ENCODE data around the gene FAAP20. TPM values are rescaled to one million over a fixed set of nuclear protein-coding genes. Genes with fewer than 3 reads are reported as not detected.

Gene FAAP20
- 50.6 and 65.8 TPM in 2 replicates for total RNA-seq

- TF ChIP-seq CTCF (IDR thresholded peaks at IDR 0.05; ENCODE audit: insufficient read depth, low read length, poor library complexity, severe bottlenecking): no peak
- Histone ChIP-seq H3K27me3 (ENCODE audit: control insufficient read depth, insufficient read depth, low read length) (no peaks in the 10 kb centered on the region), H3K36me3 (ENCODE audit: control insufficient read depth, insufficient read depth, low read length) (no peaks in the 10 kb centered on the region), H3K4me3 (ENCODE audit: low read depth, low read length) (peak within 1 kb of the TSS; percentile 57)
- no peak for DNase-seq (ENCODE audit: low read depth)
Observed at GRCh38 chr1:2194319-2194897, at the start of gene FAAP20. TSS of gene FAAP20 (minus strand) at chr1:2194772. CDS start at chr1:2194749, 23 bp downstream.

DNA sequence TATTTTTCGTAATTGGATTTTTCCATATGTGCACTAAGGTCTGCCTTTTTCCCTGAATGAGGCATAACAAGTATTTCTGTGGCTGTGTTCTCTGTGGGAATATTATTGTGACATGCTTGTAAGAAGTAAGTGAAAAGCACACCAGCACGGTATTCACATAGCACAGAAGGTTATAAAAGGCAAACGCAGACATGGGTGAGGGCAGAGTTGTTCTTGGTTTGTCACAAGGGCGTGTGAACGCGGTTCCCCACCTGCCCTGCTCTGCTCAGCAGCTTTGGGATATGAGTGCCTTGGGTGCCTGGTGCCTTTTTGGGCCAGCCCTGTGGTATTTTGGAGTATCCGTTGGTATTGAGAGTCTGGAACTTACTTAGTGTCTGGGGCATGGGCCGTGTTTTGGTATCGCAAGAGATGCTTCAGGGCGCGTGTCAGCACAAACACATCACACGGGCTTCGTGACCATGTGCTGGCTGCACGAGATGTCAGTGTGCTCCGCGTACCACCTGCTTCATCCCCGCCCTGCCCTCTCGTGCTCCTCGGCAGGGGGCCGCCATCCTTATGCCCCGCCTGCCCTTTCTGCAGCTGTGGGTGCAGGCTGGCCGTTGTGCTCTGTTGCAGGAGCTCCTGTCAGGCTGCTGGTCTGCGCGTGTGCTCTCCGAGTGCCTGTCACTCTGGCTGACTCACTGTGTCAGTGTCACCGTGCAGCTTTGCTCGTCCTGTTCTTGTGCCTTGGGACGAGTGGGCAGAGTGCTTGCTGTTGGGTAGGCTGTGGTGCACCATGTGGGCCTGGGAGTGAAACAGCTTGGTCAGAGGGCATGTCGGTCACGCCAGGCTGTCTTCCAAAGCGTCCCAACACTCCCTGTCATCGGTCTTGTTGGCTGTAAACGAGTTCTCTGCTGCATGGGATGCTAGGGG, 48.5 kb upstream of the FAAP20 start:
- no peak overlapping the region for H3K4me3 ChIP-seq (ENCODE audit: low read depth, low read length)
- H3K27me3 ChIP-seq (ENCODE audit: control insufficient read depth, insufficient read depth, low read length): no peaks in the 10 kb centered on the region
- H3K36me3 ChIP-seq (ENCODE audit: control insufficient read depth, insufficient read depth, low read length): peaks cover 3% of the 10 kb centered on the region
- no peak for DNase-seq (ENCODE audit: low read depth)
- no peak for TF ChIP-seq CTCF (IDR thresholded peaks at IDR 0.05; ENCODE audit: insufficient read depth, low read length, poor library complexity, severe bottlenecking)

DNA sequence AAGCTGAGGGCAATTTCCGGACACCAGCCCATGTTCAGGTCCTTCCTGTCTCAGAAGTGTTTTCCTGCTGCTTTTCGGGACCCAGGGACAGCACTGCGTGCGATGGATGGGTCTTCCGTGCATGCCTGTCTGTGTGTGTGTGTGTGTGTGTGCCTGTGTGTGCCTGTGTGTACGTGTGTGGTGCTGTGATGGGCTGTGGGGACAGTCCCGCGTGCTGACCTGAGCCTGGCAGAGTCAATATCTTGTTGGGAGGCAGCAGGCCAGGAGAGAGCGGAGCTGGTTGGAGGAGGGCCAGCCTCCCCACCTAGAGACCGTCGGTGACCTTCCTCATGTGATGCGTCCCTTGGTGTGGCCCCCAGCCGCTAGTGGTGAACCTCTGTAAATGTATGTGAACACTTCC, 47.2 kb upstream of the FAAP20 start:
- TF ChIP-seq CTCF (IDR thresholded peaks at IDR 0.05; ENCODE audit: insufficient read depth, low read length, poor library complexity, severe bottlenecking): no peak
- peaks cover 3% of the 10 kb centered on the region for H3K36me3 ChIP-seq (ENCODE audit: control insufficient read depth, insufficient read depth, low read length)

DNA sequence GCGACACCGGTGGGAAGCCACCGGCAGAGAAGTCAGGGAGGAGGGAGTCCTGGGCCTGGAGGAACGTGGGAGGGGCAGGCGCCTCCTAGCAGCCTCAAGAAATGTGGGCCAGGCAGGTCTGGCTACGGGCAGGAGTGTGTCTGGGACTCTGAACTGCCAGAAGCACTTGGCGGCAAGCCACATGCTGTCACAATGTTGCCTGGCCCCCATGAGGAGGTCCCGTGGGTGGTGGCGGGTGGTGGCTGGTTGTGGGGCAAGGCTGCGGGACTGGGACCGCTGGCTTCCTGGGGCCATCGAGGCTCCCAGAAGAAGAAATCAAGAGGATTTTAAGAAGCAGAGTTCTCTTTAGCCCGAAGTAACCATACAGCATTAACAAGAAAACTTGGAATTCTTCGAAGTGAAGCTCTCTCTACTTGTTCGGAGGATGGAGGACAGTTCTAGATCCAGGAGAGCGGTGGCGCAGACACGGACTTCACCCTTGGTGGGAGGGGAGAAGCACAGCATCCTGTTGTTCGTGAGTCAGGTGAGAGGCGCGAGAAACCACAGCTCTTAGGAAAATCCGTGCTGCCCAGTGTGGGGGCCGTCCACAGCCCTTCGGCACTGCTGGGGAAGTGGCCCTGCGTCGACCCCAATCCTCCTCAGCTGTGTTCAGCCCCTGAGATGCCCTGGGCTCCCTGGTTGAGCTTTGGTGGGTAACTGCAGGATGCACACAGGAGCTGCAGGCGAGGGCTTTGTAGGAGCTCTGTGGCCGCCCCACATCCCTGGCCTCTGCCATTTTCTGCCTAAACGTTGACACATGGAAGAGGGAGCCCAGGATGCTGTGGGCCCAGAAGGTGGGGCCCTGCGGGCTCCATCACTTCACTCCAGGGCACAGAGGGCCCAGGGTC, 45.9 kb upstream of the FAAP20 start:
- Histone ChIP-seq H3K36me3 (ENCODE audit: control insufficient read depth, insufficient read depth, low read length) (peaks cover 3% of the 10 kb centered on the region), H3K4me3 (ENCODE audit: low read depth, low read length) (no peak overlapping the region), H3K27me3 (ENCODE audit: control insufficient read depth, insufficient read depth, low read length) (no peaks in the 10 kb centered on the region)
- DNase-seq (ENCODE audit: low read depth): no peak
- no peak for TF ChIP-seq CTCF (IDR thresholded peaks at IDR 0.05; ENCODE audit: insufficient read depth, low read length, poor library complexity, severe bottlenecking)

More for the DNA sequence above, 47.2 kb upstream of the FAAP20 start:
- DNase-seq (ENCODE audit: low read depth): no peak
- no peaks in the 10 kb centered on the region for H3K27me3 ChIP-seq (ENCODE audit: control insufficient read depth, insufficient read depth, low read length)
- H3K4me3 ChIP-seq (ENCODE audit: low read depth, low read length): no peak overlapping the region

GRCh38 chr1:2239384-2239985, 44.9 kb upstream of the FAAP20 start:
- DNase-seq (ENCODE audit: low read depth): no peak
- TF ChIP-seq CTCF (IDR thresholded peaks at IDR 0.05; ENCODE audit: insufficient read depth, low read length, poor library complexity, severe bottlenecking): no peak
- Histone ChIP-seq H3K27me3 (ENCODE audit: control insufficient read depth, insufficient read depth, low read length) (no peaks in the 10 kb centered on the region), H3K4me3 (ENCODE audit: low read depth, low read length) (no peak overlapping the region), H3K36me3 (ENCODE audit: control insufficient read depth, insufficient read depth, low read length) (peaks cover 3% of the 10 kb centered on the region)
